Stimulated activated CD8-positive, alpha-beta memory T cell treated with anti-CD3 and anti-CD28 coated beads, Interleukin-12 subunit alpha, Interleukin-12 subunit beta, amount 100 ng/mL, for 4 hours (primary cell): ENCODE data around the gene UBE2J2.

Experiments used
- DNase-seq: peaks from one replicate; pipeline ENCODE4 v3.0.0-alpha.2; 2020; ENCODE audit warnings: low read depth

Gene UBE2J2

DNA sequence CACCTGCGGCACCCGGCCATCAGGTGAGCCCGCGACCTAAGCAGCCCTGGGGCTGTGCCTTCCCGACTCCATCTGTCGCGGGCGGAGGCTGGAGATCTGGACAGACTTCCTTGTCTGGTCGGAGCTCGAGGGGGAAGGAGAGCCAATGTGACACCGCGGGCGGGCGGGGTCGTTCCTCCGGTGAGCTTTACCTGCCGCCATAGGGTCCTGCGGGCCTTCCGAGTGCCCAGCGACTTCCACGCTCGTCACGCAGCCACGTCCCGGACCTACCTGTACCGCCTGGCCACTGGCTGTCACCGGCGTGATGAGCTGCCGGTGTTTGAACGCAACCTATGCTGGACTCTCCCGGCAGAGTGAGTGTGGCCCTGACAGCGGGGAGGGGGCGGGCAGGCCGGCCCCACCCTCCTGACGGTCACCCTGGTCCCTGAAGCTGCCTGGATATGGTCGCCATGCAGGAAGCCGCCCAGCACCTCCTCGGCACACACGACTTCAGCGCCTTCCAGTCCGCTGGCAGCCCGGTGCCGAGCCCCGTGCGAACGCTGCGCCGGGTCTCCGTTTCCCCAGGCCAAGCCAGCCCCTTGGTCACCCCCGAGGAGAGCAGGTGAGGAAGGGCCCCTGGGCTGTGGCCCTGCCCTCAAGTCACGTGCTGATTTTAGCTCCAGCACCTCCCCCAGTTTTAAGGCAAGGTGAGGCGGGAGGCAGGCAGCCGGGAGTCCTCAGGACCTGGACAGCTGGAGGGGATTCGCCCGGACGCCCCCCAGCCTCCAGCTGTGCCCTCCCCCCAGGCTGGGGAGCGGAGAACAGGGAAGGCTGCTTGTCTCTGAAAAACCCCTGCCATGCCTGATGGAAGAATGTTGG lies 35.8 kb upstream of the UBE2J2 start:
- DNase-seq: no peak

DNA sequence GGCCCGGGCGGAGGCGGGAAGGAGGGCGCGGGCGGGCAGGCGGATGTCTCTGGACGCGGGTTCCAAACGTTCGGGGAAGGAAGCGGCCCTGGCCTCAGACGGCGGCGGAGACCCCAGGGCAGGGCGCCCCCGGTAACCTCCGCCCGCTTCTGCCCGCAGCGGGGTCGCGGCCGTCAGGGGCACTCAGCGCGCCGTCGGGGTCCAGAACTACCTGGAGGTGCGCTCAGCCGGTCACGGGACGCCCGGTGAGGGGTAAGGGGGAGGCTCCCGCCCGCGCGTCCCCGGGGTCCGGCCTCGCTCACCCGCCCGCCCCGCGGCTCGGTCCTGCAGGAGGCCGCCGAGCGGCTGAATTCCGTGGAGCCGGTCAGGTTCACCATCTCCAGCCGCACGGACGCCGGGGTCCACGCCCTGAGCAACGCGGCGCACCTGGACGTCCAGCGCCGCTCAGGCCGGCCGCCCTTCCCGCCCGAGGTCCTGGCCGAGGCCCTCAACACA lies 35.1 kb upstream of the UBE2J2 start:
- DNase-seq: no peak

DNA sequence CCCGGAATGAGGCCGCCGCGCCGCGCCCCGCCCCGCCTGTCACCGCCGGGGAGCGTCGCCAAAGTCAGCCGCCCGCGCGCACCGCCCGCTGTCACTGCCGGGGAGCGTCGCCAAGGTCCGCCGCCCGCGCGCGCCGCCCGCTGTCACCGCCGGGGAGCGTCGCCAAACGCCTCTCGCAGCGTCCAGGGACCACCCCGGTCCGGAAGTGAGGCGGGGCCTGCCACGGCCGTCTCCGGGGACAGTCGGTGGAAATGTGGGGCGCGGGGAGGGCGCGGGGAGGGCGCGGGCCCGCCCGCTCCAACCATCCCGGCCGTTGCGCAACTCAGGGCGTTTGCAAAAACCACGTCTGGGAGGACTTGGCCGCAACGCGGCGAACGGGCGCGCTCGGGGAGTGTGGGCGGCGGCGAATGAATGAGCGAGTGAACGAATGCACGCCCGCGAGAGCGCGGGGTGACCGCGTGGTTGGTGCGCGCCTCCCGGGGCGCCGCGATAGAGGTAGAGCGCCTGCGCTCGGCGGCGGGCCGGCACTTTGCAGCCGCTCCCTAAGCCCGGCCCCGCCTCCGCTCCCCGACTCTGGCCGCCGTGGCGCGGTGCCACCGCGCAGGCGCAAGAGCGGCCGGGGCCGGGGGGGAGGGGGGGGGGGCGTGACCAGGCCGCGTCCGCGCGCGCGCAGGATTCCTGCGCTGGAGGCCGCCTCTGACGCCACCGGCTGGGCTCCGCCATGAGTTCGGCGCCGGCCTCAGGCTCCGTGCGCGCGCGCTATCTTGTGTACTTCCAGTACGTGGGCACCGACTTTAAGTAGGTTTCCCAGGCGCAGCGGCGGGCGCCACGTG lies 34.5 kb upstream of the UBE2J2 start, which contains the start of the genes ACAP3 and PUSL1:
Gene ACAP3, minus strand, starts transcription at position 8 of the 833 bp plus-strand sequence. CDS start 115 bp downstream, outside the sequence.
Gene PUSL1, plus strand, starts transcription at position 675 of the 833 bp plus-strand sequence. Its CDS starts 47 bp downstream, at position 722.
- DNase-seq: peak; percentile 85

DNA sequence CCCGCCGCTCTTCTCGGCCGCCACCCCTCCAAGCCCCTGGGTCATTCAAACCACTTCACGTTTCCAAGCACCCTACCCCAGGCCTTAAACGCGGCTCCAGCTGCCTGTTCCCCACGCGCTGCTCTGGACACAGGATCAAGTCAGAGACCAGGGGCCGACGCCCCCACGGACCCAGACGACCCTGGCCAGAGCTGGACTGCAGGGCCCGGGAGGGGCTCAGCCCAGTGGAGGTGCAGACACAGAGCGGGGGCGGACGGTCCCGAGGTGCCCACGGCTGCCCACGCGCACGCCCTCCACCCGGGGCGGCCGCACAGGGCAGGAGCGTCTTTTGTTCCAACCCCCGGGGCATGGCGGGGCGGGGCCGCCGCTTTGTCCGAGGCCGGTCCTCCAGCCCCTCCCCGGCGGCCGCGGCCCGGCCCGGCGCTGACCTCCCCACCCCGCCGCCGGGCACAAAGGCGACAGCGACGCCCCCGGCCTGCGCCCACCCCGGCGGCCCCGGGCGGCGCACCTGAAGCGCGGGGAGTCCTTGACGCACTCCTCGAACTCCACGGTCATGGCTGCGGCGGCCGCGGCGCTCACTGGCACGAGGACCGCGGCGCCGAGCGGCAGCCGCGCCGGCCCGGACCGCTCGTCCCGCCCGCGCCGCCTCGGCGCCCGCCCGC lies 33.7 kb upstream of the UBE2J2 start:
- DNase-seq: no peak

DNA sequence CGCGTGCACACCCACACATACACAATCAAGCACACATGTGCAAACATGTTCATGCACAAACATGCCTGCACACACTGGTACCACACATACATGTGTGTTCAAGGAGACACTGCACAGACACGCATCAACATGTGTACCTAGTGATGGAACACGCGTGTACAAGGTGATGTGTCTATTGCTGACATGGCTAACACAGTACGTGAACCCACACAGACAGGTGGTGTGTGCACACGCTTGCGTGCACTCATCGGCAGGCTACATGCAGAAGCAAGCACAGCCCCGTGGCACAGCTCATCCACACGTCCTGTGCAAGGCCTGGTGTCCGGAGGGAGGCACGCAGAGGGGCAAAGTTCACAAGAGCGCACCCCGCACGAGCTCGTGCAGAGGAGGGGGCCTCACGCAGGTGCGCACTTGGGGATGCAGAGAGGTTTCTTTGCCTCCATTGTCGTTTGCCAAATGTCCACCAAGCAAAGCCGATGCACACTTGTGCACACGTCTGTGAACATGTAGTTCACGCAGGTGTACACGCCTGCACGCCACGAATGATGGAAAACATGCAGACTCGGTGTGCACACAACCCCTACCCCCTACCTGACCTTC lies 33.1 kb upstream of the UBE2J2 start:
- no peak for DNase-seq

DNA sequence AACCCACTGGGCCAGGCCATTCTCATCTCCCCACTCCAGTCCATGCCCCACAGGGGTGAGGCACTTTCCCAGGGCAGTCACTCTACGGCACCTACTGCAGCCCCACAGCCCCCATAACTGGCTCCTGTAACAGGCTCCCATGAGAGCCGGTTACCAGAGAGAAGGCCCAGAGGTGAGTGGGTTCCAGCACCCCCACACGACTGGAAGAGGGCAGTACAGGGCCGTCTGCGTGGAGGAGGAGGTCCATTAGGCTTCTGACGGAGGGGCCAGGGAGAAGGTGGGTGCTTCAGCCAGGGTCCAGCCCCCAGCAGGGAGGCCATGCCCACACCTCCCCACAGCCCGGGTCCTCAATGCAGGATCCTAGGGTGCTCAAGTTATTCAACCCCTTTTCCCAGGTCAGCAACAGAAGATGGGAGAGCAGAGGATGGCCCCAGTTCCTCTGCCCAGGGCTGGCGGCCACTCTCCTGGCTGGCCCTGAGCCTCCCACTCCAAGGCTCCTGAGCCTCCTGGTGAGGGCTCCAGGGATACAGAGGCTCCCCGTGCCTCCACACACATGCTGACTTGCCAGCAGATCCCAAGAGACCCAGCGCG lies 32.5 kb upstream of the UBE2J2 start:
- DNase-seq: no peak

DNA sequence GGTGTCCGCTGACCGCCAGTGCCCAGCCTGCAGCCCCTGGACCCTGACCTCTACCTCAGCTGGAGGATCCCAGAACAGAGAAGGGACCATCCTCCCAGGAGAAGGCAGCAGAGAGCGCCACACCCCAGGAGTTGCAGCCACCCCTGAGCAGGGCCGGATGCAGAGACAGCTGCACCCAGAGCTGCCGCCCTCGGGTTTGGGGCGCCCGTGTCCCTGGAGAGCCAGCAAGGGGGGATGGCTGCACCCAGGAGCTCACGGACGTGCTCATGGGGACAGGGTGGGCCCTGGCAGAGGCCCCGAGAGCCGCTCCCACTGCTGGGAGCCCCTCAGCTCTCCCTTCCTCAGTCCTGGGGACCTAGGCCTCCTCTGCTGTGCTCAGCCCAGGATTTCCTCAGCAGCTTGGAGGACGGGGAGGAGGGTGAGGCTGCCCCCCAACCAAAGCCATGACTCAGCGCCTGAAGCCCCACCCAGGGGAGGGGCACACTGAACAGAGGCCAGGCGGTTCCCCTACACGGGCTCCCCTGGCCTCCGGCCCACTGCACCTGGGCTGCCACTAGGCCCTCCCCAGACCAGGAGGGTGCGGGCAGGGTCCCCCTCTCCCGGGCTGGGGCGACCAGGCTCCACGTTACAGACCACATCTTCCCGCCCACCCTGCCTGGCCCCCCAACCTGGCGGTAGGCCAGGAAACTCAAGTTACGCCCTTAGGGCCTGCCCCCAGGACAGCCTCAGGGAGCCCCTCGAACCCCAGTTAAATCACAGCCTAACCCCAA lies 31.8 kb upstream of the UBE2J2 start:
- DNase-seq: peak; percentile 68

DNA sequence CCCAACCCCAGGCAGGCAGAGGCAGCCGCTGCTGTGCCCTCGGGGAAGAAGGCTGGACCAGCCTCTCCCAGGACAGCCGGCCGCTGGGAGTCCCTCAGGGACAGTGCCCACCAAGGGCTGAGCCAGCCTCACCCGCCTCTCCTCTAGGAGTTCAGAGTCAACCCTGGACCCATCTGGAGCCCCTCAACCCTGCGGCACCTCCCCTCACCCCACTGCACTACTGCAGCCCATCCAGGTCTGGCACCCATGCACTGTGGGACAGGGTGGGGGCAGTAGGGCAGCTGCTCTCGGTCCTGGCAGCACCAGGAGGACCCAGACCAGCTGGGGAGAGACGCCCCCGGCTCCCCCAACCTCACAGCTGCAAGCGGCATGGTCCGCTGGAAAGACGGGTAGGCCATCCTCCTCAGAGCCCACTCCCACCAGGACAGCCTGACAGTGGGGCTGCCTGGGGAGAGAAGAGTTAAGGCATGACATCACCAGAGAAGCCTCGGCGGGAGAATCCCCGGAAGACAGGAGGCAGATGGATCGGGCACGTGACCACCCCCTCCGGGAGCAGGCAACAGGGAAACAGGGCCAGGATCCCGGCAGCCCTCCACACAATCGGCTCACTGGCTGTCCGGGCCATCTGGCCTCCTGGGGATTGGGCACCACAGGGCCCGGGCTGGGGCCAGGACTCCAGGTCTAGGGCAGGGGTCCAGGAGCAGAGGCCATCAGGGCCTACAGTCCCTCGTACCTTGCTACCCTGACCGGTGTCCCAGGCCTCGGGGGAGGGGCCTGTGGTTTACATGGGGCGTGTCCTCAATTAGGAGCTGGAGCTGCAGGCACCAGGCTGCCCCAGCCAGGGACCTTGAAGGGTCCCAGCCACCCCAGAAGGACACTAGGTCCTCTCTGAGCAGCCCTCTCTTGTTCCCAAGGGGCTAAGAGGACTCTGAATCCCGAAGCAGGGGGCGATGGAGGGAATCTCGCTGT lies 31.0 kb upstream of the UBE2J2 start:
- DNase-seq: no peak

DNA sequence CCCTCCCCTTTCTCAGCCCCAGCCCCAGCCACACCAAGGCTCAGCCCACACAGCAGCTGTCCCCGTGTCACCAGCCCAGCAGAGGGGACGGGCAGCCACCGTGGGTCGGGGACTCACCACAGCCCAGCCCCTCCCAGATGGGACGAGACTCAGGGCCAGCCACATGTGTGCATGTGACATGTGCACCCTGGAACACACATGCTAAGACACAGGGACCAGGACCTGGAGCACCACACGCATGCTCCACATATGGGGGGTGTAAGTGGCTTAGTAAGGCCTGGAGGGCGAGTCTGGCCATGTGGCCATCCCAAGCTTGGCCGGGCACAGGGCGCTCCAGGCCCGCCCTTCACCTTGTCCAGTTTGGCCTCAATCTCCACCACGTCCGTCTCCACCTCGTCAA lies 30.1 kb upstream of the UBE2J2 start:
- DNase-seq: no peak

DNA sequence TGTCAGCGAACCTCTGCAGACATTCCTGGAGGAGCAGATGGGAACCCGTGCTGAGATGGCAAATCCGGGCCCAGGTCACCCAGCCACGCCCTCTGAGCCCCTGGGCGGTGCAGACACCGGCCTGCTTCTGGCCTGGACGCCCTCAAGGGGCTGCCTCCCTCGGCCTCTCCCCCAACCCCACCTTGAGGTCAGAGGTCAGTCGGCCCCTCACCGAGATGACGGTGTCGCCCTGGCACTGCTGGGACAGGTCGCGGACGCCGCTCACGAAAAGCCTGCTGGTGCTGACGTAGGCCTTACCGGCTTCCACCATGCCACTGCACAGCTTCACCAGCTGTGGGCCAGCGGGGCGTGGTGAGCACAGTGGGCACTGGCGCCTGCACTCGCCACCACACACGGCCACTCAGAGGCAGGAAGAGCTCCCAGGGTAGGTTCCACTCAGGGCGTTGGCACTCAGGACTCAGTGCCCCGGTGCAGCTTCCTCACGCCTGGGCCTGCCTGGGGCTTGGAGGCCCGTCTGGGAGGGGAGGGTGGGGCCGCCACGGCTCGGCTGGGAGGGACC lies 29.4 kb upstream of the UBE2J2 start:
- DNase-seq: no peak

DNA sequence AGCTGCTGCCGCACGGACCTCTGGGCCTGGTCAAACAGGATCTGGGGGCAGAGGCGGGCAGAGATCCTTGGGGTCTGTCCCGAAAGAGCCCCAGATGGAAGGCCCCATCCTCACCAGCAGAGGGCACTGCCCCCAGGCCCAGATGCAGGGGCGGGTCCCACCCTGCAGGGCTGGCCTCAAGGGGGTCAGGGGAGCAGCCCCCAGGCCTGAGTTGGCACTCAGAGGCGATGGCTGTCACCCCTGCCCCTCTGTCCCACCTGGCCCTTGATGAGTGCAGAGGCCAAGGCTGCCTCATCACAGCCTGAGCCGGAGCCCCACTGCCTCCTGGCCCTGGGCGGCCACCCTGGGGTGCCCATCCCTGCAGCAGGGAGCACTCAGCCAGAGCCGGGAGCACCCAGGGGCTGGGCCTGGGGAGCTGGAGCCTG lies 28.4 kb upstream of the UBE2J2 start:
- DNase-seq: no peak

DNA sequence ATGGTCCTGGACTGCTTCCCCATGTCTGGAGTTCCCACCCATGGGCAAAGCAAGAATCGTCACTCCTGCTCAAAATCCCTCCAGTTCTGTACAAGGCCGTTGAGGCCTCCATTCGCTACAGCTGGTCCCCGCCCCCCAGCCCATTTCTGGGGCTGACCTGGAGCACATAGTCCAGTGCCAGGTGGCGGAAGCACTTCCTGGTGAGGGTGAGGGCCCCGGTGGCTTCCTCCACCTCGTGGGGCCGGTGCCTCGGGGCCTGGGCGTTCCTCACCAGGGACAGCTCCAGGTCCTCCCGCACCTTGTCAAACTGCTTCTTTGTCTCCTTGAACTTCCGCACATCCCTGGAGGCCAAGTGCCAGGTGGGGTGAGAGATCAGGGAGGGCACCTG lies 26.7 kb upstream of the UBE2J2 start:
- no peak for DNase-seq

DNA sequence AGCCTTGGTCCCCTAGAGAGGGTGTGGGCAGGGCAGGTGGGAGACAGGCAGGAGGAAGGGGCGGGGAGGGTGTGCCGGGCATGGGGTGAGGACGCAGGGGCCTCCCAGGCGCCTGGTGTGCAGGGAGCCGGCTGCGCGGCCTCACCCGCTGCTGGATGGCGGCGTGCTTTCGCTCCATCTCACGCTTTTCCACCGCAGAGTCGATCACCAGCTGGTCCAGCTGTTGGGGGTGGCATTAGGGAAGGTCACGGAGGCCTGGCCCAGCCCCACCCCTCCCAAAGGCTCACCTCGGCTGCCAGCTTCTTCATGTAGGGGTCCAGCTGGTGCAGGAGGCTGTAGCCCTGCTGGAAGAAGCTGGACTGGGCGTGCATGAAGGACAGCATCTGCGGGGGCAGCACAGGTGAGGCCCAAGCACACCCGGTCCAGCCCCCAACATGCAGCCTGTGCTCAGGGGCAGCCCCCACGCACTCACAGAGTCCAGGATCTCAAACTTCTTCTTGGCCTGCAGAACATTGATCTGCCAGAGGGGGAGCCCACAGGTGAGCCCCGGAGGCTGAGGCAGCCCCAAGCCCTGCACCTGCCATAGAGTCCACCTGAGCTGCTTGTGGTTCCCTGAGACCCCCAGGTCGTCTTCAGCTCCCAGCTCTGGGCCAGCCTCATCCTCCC lies 26.2 kb upstream of the UBE2J2 start:
- no peak for DNase-seq

DNA sequence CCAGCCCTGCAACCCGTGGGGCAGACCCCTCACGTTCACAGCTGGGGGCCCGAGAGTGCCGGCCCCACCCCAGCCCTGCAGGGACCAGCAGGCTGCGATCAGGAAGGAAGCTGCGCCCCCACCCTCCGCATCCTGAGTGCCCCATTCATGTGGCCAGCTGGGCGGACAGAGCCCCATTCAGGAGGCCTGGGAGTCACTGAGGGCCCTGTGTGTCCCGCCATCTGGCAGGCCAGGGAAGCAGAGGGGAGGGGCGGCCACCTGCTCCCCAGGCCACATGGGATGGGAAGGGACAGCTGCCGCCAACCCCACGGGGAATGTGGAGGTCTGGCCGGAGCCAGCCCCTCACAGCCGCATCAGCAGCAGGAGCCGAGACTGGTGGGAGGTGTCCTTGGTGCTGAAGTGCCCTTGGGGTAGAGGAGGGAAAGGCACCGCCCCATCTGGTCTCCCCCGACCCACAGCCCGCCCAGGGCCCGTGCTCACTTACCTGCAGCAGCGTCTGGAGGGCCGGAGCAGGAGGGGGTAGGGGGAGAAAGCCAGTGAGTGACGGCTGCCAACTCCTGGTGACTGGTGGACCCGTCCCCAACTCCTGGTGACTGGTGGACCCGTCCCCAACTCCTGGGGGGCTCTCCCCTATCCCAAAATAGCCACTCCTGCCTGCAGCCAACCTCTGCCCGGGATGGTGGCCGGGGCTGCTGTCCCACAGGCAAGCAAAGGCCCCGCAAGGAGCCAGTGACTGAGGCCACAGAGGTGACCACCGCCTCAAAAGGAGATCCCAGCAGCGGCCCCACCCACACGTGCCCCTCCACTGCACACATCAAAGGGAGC lies 25.4 kb upstream of the UBE2J2 start:
- no peak for DNase-seq

DNA sequence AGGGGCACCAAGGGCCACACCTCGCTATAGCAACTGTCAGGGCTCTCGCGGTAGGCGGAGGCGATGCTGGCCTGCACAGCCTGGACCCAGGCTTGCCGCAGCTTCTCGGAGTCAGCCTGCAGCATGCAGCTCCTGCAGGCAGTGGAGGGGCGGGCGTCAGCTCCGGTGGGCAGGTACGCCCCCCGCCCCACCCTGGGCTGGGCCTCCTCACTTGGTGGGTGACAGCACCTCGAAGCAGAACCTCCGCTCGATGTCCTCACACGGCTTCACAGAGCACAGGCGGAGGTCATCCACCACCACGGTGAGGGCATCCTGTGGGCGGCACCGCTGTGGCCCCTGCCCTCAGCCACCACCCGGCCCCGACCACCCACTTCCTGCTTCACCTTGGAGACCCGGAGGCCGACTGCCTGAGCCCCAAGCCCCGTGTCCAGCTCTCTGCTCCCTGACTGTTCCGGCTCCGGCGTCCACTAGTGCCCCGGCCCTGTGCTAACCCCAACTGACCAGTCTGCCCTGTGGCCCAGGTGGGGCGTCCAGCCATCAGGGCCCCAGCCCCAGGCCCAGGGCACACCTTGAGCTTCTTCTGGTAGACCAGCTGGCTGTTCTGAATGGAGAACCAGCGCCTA lies 24.3 kb upstream of the UBE2J2 start:
- no peak for DNase-seq

DNA sequence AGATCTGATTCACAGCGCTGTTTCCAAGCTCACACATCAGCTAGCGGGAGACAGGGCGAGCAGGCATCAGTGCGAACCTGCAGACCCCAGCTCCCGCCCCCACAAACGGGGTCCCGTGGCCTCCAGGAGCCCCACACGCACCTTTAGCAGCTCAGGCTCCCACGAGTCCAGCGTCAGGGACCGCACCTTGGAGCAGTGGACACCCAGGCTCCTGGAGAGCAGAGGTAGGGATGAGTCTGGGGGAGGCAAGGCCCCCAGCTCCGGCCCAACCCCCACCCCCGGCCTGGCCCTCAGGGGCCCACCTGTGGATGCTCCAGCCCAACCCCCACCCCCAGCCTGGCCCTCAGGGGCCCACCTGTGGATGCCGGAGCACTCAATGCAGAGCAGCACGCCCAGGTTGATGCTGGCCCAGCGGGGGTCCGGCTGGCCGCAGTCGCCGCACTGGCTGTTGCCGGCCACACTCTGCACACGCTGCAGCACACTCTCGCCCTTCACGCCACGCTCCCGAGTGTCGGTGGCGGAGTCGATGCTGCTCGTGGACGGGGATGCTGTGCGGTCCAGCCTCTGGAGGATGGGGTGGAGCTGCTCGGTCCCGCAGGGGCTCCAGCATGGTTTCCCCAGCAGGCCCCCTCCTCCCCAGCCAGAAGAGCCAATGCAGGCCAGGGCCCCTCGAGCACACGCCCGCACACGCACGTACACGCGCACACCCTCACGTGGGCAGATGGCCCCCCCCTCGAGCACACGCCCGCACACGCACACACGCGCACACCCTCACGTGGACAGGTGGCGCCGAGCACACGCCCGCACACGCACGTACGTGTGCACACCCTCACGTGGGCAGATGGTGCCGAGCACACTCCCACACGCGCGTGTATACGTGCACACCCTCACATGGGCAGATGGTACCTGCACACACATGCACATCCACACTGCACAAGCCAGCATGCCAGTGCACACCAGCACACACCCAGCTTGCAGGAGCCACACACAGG lies 22.7 kb upstream of the UBE2J2 start:
- DNase-seq: no peak
